Peyer's patch (tissue), 4 donors: ENCODE data around the gene CERS6.

Experiments
- POLR2A ChIP-seq, 2 donors: fragments of 450-650 bp; IDR thresholded peaks; one replicate each; pipeline ENCODE4 v1.5.1; 2017; ENCODE audit warnings: antibody characterized with exemption in 2 of 2, mild to moderate bottlenecking in 2 of 2, moderate library complexity in 2 of 2
- TF ChIP-seq, protein P1 (sequence below), 6 experiments: fragments of 450-650 bp in 4 of 6; fragments of 200-600 bp in 2 of 6; sonication (generic) in 1 of 6; IDR thresholded peaks; one replicate each; pipeline ENCODE4 v1.5.1; 2017 to 2019; ENCODE audit warnings: antibody characterized with exemption in 6 of 6, mild to moderate bottlenecking in 3 of 6, moderate library complexity in 1 of 6

GRCh38 chr2:168666339-168666738 lies 210.3 kb downstream of the CERS6 start:
- TF ChIP-seq, protein P1, sequence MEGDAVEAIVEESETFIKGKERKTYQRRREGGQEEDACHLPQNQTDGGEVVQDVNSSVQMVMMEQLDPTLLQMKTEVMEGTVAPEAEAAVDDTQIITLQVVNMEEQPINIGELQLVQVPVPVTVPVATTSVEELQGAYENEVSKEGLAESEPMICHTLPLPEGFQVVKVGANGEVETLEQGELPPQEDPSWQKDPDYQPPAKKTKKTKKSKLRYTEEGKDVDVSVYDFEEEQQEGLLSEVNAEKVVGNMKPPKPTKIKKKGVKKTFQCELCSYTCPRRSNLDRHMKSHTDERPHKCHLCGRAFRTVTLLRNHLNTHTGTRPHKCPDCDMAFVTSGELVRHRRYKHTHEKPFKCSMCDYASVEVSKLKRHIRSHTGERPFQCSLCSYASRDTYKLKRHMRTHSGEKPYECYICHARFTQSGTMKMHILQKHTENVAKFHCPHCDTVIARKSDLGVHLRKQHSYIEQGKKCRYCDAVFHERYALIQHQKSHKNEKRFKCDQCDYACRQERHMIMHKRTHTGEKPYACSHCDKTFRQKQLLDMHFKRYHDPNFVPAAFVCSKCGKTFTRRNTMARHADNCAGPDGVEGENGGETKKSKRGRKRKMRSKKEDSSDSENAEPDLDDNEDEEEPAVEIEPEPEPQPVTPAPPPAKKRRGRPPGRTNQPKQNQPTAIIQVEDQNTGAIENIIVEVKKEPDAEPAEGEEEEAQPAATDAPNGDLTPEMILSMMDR (IDR thresholded peaks at IDR 0.05) = no peak
- TF ChIP-seq POLR2A (IDR thresholded peaks at IDR 0.05) = no peak
